Measurements from ENCODE around the gene CCND1.
A peak's percentile ranks its signal among the peaks of the same experiment; 100 is the strongest.
"Not testable (repeated sequence)": the region's sequence is repeated elsewhere in the genome, so short reads cannot be mapped to it uniquely, and the experiment has no call there.

Gene CCND1

DNA sequence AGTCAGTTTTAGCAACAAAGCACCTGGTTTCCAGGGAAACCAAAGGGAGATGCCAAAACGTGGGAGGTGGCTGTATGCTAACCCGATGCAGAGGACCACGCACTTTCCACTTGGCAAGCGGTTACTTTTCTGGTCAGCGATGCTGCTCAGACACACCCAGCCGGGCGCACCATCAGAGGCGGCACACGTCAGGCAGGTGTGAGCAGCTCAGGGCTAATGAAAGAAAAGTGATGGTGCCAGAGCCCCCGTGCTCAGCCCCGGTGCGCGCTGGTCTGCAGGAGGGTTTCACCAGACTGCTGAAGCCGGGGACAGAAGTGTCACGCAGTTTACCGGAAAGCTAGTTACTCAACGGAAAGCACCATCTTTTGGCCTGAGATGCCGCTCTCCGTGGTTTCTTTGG, 28.5 kb downstream of the CCND1 start:
- no peak for DNase-seq

DNA sequence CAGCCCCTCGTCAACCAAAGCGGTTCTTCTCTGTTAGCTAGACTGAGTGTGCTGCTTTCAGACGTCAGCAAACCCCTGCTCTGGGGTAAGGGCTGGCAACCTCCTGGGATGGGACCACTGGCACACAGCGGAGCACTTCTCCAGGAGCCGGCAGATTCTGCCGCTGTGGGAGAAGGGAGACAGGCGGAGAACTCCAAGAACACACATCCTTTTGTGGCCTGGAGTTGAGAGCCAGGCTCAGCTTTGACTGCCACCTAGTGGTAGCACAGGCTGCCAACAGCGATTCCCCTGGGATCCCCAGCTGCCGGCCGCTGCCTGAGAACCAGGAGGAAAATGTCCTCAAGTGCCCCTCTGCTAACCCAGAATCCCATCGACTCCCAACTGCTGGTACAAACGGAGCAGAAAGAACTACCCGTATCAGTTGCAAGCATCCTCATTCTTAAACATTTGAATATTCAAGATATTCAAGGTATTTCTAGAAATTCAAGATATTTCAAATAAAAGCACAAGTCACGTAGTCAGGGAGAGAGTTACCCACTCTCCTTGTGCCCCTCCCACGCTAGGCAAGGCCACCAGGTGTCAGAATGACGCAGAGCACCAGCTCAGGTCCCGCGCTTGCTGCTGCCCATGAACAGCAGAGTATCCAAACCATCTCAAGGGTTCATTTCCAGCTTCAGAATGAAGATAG, 29.3 kb downstream of the CCND1 start:
- DNase-seq: peak; percentile 75

DNA sequence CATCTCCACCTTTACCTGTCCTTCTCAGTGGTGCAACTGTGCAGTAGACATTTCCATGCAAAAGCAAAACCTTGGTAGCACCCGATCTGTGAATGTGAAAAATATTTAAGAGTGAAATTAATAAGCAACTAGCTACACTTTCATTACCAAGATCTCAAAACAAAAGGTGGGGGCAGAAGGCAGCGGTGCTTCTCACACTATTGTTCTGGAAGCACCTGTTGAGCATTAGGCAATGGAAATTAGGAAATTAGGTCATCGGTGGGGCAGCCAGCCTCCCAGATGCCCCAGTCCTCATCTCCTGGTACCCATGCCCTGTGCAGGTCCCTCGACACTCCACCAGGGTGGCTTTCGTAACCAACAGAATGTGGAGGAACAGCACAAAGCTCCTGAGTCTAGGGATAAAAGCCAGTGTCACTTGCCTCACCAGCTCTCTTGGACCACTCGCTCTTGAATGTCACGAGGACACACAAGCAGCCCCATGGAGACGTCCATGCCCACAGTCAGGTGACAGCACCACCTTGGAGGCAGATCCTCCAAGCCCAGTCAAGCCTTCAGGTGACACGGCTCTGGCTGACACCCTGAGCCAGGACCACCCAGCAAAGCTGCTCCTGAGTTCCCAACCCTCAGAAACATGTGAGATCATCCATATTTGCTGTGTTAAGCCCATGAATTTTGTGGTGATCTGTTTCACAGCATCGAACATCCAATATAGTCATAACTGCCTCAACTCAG, 30.9 kb downstream of the CCND1 start:
- no peak for DNase-seq

DNA sequence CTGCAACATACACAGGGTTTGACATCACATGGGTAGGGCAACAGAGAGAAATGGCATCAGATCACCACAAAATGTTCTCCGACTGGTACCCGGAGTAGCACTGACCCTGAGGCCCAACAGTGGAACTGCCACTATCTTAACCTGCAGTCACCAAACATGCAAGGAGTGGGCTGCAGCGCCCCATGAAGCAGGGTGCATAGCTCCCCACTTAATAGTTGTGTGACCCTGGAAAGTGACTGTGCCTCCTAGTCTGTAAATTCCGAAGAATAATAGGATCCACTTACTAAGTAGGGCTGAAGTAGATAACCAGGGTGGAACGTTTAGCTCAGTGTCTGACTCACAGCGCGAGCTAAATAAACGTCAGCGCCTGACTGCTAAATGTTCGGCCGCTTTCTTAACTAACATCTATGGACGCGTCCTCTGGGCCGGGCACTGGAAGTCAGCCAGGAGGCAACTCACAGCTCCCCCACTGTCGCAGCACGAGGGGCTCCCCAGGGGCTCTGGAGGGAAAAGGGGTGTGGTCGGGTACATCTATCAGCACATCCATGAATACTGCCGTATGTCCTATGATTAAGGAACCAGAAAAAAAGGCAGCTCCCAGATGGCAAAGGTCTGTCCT, 33.4 kb downstream of the CCND1 start:
- DNase-seq: no peak

DNA sequence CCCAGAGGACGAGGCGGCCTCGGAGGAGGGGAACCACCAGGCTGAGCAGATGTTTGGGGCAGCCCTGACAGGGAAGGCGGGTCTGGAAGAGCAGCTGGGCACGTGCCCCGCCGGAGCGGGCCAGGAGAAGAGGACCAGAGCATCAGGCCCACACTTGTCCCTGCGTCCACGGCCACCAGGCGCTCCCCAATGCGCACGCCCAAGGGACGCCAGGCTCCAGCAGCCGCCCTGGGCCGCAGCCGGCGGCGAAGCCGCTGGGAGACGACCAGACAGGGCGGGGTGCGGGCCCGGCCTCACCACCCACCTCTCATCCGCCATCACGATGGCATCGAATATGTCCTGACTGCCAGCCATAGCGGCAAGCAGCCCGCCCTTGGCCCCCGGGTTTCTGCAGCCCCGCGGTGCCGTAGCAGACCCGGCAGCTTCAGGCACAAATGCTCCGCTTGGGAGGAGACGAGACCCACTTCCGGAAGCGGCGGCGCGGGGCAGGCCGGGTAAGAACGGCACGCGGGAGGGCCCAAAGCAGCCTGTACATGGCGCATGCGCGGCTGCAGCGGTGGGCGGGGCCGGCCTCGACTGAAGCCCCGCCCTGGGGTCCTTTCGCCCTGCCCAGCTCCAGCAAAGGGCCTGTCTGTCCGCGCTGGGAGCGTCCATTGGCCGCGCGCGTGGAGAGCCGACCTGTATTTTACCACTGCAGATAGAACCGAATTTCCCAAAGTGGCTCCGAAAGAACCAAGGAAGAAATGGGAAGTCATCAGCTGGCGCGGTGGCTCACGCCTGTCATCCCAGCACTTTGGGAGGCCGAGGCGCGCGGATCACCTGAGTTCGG, 34.1 kb downstream of the CCND1 start, which contains the start of gene LTO1:
TSS of gene LTO1 (minus strand) at position 468 of the 829 bp plus-strand sequence. CDS start at position 354, 114 bp downstream.
- DNase-seq: peak; percentile 96

DNA sequence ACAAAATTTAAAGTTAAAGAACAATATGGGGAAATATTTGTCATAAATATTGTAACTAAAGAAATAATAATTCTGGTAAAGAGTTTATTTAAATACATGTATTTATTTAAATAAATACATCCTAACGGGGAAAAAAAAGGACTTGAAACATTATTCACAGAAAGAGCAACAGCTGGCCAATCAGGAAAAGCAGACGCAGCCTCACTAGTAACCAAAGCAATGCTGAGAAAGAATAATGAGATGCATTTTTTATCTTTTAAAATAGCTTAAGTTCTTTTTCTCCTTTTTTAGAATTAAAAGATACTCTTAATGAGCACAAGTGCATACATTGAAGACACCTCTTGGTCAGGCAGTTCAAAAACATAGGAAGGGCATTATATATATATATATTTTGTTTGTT, 36.8 kb downstream of the CCND1 start:
- DNase-seq: no peak

DNA sequence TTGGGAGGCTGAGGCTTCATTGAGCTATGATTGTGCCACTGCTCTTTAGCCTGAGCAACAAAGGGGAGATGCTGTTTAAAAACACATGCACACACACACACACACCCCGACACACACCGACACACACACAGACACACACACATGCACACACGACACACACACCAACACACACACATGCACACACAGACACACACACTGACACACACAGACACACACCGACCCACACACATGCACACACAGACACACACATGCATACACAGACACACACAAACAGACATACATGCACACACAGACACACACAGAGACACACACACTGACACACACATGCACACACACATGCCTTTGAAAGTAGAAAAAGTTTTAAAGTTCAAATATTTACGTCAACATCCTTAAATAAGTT, 39.7 kb downstream of the CCND1 start:
- DNase-seq: no peak

DNA sequence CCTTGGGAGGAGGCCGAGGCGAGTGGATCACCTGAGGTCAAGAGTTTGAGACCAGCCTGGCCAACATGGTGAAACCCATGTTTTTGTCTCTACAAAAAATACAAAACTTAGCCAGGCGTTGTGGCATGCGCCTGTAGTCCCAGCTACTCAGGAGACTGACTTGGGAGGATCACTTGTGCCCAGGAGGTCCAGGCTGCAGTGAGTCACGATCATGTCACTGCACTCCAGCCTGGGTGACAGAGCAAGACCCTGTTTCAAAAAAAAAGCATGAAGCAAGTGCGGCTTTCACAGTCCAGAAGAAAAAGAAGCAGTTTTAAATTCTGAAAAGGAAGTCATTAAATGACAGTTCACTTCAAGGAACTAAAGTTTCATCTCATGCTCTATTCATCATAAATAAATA, 41.3 kb downstream of the CCND1 start:
- DNase-seq: no peak

DNA sequence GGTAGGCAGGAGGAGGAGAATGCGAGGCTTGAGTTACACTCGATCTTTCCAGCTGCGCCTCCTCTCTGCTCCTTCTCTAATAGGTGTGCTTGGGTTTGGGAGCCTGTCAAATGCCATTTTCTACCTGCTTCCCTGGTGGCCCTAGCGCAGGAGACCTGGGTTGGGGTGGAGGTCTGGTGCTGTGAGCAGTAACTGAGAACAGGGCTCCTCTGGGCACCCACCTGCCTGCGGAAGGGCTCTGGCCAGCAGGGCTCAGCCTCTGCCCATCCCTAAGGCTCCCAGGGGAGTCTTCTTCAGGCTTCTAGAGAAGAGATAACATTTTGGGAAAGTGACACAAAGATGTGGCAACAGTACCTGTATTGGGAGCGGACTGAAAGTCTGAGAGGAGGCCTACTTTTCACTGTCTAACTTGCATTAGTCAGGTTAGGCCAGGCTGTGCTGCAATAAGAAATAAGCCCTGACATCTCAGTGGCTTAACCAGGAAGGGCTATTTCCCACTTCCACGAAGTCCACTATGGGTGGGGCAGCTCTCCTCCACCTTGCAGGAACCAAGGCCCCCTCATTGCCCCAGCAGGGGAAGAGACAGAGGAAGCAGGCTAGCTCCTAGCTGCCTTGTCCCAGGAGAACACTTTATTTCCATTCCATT, 41.8 kb downstream of the CCND1 start:
- no peak for DNase-seq

DNA sequence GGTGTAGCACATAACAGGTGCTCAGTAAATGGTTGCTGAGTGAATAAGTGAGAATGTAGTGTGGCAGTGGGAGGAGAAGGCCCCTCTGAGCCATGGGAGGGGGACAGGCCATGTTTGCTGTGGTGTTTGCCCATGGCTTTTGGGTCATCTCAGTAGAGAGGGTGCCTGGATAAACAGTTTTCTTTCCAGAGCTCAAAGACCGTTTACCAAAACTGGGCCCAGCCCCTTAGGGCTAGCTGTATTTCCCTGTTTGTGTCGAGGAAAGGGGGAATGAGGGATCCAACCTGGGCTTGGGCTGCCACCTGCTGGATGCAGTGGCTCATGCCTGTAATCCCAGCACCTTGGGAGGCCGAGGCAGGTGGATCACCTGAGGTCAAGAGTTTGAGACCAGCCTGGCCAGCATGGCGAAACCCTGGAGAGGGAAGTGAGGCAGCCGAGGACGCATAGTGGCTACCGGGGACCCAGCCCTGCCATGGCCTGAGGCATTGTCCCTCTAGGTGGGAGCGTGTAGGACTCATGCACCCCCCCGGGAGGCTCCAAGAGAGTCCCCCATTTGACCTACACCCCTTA, 42.9 kb downstream of the CCND1 start:
- DNase-seq: no peak

DNA sequence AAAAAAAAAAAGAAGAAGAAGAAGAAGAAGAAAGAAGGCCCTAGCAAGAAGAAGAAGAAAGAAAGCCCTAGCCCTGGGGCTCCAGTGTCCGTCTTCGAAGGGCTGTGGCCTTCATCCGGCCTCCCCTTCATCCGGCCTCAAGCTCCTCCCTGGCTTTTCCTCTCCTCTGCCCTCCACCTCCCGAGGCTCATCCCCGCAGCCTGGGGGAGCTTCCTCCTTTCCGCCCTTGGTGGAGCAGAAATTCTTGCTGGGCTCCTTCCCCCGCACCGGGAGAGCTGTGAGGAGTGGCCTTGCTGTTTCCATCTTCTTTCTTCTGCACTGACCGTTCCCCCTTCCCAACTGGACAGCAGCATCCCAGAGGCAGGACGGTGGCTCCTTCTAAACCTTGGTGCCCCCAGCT, 43.7 kb downstream of the CCND1 start:
- no peak for DNase-seq

DNA sequence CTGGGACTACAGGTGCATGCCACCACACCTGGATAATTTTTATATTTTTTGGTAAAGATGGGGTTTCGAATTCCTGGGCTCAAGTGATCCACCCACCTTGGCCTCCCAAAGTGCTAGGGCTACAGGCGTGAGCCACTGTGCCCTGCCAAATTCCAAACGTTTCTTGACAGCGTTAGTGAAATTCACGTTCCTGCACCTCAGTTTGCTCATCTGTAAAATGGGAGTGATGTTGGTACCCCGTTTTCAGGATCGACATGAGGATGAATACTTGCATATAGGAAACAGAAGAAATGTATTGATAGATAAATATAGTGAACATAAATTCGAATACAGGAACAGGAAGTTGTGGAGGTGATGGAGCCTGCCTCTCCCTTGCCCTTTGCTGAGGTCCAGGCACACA, 44.4 kb downstream of the CCND1 start:
- DNase-seq: no peak

DNA sequence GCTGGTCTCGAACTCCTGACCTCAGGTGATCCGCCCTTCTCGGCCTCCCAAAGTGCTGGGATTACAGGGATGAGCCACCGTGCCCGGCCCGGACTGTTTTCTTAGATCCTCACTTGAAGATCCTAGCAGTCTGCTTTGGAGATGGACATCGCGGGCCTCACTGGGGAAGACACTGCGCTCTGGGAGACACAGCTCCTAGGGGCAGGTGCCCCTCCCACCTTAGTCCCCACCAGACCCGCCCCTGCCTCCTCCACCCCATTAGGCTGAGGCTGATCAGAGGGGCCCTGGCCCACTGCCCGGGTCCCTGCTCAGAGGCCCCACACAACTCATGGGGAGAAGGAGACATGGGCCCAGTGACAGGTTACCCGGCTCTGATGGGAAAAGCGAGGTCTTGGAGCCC, 45.5 kb downstream of the CCND1 start:
- no peak for DNase-seq

DNA sequence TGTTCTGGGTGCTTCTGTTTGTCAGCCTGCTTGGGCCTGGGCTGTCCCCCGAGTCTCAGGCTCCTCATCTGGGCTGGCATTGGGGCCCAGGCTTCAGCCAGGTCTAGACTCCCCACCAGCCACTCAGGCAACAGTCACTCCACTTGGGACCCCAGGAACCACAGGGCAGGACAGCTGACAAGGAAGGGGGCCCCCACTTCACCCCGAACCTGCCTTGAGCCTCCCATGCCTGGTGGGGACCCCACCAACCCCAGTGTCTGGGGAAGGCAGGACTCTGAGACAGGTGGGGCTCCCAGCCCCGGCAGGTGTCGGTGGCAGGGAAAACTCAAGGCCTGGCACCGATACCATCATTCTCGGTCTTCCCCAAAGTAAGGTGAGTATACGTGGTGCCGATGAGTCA, 45.9 kb downstream of the CCND1 start:
- no peak for DNase-seq

DNA sequence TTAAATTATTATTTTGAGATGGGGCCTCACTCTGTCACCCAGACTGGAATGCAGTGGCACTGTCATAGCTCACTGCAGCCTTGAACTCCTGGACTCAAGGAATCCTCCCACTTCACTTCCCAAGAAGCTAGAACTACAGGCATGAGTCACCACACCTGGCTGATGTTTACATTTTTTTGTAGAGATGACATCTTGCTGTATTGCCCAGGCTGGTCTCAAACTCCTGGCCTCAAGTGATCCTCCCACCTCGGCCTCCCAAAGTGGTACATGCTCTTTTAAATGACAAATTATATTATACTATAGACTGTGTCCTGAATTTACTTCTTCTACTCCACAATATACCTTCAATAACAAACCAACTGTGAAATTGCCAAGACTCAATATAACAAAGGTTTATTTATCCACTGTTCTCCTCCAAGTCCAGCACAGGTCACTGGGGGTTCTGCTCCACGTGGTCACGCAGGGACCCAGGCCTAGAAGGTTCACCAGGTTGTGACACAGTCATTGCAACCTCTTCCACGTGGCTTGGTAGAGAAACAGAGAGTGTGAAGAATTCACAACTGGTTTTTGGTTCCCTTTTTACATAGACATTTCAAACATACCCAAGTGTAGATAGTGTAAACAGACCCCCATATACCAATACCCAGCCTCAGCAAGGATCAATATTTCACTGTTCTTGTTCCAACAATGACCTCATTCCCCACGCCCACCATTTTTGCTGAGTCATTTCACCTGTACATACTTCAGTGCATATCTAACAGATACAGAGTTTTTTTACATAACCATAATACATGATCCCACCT, 47.2 kb downstream of the CCND1 start:
- DNase-seq: not testable (repeated sequence)

DNA sequence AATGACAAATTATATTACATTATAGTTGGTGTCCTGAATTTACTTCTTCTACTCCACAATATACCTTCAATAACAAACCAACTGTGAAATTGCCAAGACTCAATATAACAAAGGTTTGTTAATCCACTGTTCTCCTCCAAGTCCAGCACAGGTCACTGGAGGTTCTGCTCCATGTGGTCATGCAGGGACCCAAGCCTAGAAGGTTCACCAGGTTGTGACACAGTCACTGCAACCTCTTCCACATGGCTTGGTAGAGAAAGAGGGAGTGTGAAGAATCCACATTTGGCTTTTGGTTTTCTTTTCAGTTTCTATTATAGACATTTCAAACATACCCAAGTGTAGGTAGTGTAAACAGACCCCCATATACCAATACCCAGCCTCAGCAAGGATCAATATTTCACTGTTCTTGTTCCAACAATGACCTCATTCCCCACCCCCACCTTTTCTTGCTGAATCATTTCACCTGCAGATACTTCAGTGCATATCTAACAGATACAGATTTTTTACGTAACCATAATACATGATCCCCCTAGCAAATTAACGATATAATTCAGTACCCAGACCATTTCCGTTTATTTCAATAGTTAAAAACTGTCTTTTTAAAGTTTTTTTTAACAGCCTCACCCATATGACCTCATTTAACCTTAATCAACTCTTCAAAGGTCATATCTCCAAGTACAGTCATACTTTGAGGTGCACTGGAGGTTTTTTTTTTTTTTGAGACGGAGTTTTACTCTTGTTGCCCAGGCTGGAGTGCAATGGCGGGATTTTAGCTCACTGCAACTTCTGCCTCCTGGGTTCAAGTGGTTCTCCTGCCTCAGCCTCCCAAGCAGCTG, 48.7 kb downstream of the CCND1 start:
- no peak for DNase-seq

DNA sequence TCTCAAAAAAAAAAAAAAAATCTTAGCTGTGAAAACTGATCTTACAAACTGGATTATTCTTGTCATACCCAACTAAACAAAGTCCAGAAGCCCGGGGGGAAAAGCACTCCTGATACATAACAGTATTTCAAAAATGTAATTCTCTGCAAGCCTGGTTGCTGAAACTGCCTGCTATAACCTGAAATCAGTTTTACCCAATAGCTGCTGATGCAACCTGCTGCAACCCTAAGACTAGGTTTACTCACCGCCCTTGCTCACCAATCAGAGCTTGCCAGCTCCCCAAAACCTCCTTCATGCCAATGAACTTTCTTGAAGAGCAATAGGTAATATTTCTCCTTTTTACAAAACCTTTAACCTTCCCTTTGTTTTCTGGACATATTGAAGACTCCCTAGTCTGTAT, 50.5 kb downstream of the CCND1 start:
- DNase-seq: no peak

DNA sequence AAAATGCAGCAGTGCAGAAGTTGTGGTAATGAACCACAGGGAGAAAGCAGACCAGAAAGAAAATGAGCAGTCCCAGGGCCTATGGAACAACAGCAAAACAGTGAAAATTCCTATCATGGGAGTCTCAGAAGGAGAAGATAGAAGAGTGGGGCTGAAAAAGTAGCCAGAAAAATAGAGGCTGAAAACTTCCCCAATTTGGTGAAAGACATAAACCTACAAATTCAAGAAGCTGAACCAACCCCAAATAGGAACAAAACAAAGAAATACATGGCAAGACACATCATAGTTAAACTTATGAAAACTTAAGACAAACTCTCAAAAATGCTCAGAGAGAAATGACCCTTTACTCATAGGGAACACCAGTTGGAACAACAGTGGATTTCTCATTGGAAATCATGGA, 51.5 kb downstream of the CCND1 start:
- DNase-seq: no peak

DNA sequence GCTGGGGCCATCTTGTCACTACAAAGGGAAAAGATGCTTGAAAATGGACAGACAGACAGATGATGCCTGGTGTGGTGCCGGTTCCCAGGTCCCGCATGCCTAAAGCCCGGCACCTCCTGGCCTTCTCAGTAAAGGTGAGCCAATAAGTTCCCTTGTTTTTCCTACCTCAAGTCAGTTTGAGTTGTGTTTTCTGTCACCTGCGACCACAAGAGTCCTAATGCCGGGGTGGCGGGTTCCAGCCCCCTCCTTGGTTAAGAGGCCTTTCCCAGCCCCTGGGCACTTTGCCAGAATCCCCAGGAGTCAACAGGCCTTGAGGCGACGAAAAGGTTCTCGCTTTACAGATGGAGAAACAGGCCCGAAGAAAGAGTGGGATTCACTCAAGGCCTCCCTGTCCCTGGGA, 53.8 kb downstream of the CCND1 start:
- DNase-seq: no peak

DNA sequence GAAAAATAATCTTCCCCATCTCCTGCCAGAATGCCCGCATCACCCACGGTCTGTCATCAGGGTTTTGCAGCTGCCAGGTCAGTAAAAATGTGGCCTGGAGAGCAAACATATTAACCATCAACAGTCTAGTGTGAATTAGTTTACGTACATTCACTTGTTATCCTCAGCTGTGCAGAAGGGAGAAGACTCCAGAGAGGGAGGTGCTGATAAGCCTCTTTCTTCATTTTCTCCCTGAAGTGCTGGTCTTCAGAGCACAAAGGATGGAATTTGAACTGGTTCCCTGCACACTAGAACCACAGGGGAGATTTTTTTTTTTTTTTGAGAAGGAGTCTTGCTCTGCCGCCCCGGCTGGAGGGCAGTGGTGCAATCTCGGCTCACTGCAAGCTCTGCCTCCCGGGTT, 54.6 kb downstream of the CCND1 start:
- DNase-seq: no peak

DNA sequence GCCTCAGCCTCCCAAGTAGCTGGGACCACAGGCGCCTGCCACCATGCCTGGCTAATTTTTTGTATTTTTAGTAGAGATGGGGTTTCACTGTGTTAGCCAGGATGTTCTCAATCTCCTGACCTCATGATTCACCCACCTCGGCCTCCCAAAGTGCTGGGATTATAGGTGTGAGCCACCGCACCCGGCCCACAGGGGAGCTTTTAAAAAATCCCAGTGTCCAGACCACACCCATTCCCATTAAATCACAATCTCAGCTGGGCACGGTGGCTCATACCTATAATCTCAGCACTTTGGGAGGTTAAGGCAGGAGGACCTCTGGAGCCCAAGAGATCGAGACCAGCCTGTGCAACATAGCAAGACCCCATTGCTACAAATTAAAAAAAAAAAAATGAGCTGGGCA, 55.0 kb downstream of the CCND1 start:
- not testable (repeated sequence) for DNase-seq
